Measurements from ENCODE around the gene PRKD1.
A peak's percentile ranks its signal among the peaks of the same experiment; 100 is the strongest.
"Not testable (repeated sequence)": the region's sequence is repeated elsewhere in the genome, so short reads cannot be mapped to it uniquely, and the experiment has no call there.

The PRKD1 gene

DNA sequence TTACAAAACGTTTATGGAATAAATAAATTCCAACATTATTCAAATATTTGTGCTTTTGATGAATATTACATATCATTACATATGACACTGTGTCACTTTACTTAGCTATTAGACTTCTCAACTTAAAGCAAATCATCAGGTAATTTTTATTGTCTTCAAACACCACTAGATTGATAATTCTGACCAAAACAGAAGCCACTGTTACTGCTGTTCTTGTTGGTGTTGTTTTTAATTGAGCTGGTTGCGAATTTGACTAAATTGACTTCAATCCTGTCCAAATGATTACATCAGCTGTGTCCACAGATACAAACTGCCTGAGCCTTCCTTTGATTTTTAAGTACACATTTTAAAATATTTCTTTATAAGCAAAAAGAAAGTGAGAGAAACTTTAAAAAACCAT is 29.2 kb downstream of the PRKD1 start:
- DNase-seq: no peak

GRCh38 chr14:29897181-29897580 is 30.5 kb downstream of the PRKD1 start:
- no peak for DNase-seq

DNA sequence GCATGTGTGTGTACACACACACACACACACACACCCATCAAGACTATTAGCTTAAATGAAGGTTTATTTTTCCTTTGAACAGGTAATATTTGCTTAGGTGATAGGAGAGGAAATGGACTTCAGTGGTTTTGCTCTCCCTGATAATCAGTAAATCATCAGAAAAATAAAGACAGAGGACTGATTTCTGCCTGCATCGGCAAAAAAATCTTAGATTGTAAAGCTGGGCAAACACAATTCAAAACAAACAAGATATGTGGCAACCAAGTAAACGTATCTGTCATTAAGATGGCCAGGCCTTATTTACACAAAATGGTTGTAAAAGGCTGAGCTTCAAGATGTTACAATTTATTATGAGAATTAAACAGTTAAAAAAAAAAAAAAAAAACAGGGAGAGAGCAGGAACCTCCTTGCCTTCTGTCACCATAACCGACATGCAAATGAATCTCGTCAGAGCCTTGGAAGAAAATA is 31.3 kb downstream of the PRKD1 start:
- DNase-seq: peak; percentile 50

DNA sequence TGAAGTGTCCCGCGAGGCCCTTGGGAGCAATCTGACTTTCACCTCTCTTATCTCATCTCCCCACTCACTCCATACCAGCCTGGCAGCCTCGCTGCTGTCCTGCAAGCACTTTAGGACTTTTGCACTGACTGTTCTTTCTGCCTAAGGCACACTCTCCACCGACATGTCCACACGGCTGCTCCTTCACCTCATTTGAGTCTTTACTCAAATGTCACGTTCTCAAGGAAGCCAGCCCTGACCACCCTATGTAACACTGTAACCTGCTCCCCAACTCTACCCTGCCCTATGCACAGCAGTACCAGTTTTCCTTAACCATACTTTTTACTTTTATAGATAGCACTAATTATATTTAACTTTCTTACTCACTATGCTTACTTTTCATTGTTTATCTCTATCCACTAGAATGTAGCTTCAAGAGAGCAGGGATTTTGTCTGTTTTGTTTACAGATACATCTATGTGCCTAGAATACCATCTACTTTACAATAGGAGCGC is 32.0 kb downstream of the PRKD1 start:
- DNase-seq: peak; percentile 36

DNA sequence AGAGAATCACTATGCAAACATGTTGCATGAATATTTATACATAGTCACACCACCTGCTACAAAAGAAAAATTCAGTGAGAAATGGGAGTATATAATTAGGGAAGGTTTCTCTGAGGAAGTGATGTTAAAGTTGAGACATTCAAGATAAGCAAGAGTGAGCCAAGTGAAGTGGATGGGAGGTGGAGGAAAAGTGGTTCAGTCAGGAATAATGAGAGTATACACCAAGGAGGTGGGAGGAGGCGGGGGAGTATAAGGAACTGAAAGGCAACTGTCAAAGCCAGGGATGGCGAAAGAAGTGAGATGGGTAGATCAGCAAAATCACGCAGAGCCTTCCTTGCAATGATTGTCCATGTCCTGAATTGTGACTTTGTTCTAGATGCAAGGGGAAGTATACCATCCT is 33.7 kb downstream of the PRKD1 start:
- no peak for DNase-seq

GRCh38 chr14:29892327-29892726 is 35.3 kb downstream of the PRKD1 start:
- peak; percentile 20 for DNase-seq

DNA sequence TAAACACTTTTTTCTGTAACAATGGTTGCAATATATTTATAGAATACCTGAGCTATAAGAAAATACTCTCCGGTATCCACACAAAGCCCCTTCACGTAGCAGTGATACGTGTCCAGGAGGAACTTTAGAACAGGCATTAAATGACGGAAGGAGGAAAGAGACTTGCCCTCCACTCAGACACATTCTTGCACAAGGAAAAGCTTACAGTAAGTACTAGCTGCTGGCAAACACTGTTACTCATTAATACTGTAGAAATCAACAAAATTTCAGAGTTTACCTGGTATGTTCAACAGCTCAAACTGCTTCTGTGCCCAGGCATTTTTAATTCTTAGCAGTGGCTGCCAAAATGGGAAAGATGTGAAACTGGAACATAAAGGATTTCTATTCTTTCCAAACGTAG is 41.7 kb downstream of the PRKD1 start:
- DNase-seq: no peak

DNA sequence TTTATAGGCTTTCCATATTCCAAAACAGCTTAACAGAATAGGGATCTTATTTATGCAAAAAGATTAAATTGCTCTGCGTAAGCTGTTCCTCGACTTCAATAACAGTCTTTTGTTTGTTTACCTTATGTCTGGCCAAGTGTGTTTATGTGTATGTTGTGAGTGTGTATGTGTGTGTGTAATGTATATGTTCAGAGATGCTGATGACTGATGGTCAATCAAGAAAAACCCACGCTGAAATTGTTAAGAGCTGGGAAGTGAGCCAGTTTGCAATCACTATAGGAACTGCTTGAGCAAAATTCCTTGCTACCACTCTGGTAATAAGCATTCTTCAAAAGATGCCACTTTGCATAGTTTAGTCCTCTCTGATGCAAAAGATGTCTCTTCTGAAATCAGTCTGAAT is 59.6 kb downstream of the PRKD1 start:
- no peak for DNase-seq

DNA sequence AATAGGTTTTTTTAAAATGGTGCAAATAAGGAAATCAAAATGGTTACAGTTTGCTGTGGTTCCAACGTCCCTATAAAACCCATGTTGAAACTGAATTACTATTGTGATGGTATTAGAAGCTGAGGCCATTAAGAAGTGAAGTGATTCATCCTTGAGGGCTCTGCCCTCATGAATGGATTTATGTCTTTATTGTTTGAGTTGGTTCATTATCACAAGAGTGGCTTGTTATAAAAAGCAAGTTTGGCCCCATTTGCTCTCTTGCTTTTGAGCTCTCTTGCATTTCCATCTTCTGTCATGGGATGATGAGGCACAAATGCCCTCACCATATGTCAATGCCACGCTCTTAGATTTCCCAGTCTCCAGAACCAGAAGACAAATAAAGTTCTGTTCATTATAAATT is 62.3 kb downstream of the PRKD1 start:
- no peak for DNase-seq

DNA sequence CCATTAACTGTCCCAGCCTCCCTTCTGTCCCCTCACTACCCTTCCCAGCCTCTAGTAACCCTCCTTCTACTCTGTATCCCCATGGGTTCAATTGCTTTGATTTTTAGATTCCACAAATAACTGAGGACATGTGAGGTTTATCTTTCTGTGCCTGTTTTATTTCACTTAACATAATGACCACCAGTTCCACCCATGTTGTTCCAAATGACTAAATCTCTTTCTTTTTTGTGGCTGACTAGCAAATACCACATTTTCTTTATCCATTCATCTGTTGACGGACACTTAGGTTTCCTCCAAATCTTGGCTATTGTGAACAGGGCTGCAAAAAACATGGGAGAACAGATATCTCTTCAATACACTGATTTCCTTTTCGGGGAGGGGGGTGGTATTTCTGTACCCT is 65.7 kb downstream of the PRKD1 start:
- no peak for DNase-seq

DNA sequence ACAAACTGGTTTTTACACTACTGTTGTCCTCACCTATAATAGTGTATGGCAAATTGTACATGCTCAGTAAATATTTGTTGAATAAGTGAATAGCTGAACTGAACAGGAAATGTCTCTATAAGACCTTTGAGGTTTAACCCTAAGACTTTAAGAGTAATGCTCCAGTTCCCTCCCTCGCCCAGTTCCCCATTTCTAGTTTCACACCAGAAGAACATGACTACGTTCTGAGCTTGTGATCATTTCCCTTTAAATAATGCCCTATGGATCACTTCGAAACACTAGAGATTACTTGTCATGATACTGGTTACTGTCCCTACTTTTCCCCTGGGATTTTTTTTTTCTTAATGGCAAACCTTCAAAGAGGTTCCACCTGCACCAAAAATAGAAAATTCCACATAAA is 69.3 kb downstream of the PRKD1 start:
- no peak for DNase-seq

DNA sequence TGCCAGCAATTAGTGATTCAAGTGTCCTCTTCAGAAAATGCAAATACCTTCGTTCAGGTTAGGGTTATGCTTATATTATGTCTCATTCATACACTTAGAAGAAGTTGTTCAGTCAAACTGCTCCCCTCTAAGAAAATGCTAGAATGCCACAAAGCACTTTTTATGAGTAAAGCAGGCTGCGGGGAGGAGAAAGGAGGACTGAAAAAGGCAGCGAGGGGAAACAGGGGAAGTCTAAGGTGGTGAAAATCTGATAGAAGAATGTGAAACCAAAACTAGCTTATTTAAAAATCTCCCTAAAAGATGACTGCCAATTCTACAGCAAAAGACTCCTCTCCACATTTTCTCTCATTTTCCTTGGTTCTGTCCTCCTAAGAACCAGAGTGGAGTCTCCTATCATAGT is 70.1 kb downstream of the PRKD1 start:
- DNase-seq: no peak

GRCh38 chr14:29856516-29856915 is 71.1 kb downstream of the PRKD1 start:
- DNase-seq: no peak

GRCh38 chr14:29853691-29854090 is 74.0 kb downstream of the PRKD1 start:
- not testable (repeated sequence) for DNase-seq

- peak; percentile 17 for DNase-seq
These were observed 74.4 kb downstream of the PRKD1 start for GRCh38 chr14:29853272-29853671.

GRCh38 chr14:29851397-29851796 is 76.2 kb downstream of the PRKD1 start:
- DNase-seq: no peak

GRCh38 chr14:29847056-29847380 is 80.6 kb downstream of the PRKD1 start:
- no peak for DNase-seq

GRCh38 chr14:29846339-29847055 is 81.2 kb downstream of the PRKD1 start:
- peak; percentile 73 for DNase-seq

DNA sequence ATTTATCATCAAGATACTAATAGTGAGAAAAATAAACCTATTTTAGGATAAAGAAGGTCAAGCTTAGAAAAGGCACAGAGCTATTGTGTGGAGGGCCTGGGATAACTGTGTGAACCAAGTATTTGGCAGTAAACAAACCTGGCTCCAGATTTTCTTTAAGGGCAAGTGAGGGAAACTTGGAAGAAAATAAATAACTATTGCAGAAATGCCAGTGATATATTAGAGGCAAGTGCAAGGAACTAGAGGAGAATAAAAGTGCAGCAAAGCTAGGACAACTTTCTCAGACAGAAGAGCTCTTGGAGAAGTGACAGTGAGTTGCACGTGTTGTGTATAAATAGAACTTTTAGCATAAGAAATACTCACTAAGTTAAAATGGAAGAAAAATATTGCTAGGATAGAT is 83.7 kb downstream of the PRKD1 start:
- DNase-seq: no peak

DNA sequence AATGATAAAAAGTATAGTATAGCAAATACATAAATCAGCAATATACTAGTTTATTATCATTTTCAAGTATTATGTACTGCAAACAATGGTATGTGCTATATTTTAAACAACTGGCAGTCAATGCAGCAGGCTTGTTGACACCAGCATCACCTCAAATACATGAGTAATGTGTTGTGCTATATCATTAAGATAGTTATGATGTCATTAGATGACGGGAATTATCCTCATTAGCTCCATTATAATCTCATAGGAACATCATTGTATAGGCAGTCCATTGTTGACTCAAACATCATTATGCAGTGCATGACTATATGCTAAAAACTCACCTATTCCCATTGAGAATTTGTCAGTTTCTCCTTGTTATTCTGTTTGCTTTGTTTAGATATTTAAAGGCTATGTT is 85.4 kb downstream of the PRKD1 start:
- DNase-seq: no peak

GRCh38 chr14:29840369-29840892 is 87.2 kb downstream of the PRKD1 start:
- DNase-seq: not testable (repeated sequence)

- DNase-seq: not testable (repeated sequence)
These were observed 88.0 kb downstream of the PRKD1 start for GRCh38 chr14:29839691-29840090.

- DNase-seq: no peak
These were observed 88.9 kb downstream of the PRKD1 start for GRCh38 chr14:29838752-29839151.

GRCh38 chr14:29836395-29836794 is 91.3 kb downstream of the PRKD1 start:
- no peak for DNase-seq

DNA sequence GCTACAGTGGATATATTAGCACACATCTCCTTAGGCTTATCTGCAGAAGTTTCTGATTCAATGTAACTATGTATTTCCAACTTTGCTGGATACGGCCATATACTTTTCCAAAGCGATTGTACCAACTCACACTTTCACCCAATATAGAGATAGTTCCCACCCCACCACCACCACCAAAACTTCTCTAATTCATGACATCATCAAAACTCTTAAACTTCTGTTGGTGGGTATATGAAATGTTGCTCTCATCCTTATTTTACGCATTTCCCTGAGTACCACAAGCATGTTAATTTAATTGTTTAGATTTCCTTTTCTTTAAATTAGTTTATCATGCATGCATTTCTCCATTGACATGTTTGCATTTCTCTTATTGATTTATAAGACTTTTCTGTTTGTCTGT is 95.6 kb downstream of the PRKD1 start:
- DNase-seq: no peak
